Endothelial cell of umbilical vein (primary cell): ENCODE measurements around the gene RPL10A. TPM values are rescaled to one million over a fixed set of nuclear protein-coding genes. Genes with fewer than 3 reads are reported as not detected.

ENCODE experiments used
- BruUV-seq: library from RNA; stranded (reverse); fragments of 400-500 nt; replicated peaks from 2 replicates; lab custom pipeline; 2021; lab: Mats Ljungman, UMichigan
- CTCF ChIA-PET: fragments of 300-600, 350-600 bp; sonication (Branson Sonifier 250); formaldehyde crosslinking; loops from one replicate; lab custom pipeline; 2021; ENCODE audit warnings: antibody characterized with exemption, inconsistent platforms; lab: Charles Lee
- POLR2A ChIA-PET: fragments of 300-600, 350-600 bp; sonication (Branson Sonifier 250); formaldehyde crosslinking; loops from one replicate; lab custom pipeline; 2021; ENCODE audit warnings: antibody characterized with exemption, inconsistent platforms; lab: Charles Lee
- DNase-seq: peaks from one replicate; pipeline ENCODE4 v3.0.0-alpha.2; 2011; ENCODE audit warnings: low read depth, low spot score
- FAIRE-seq: peaks from 2 replicates; lab custom pipeline; 2011; peaks lifted over from hg19 to GRCh38; lab: Jason Lieb, UNC
- H2AFZ ChIP-seq: 2 replicates; pipeline ENCODE4 v1.6.0; 2012; ENCODE audit warnings: low read depth, low read length, control low read depth, inconsistent platforms
- H3K27ac ChIP-seq: 2 replicates; pipeline ENCODE4 v1.5.1; 2011; ENCODE audit warnings: low read depth, mild to moderate bottlenecking, control low read depth, low read length, moderate library complexity; ENCODE audit not compliant: insufficient read depth
- H3K27me3 ChIP-seq, 2 experiments: 2 replicates each; pipeline versions ENCODE4 v1.6.0 to v1.6.1; 2011; ENCODE audit warnings: low read length in 2 of 2, mixed read lengths in 1 of 2; ENCODE audit not compliant: control insufficient read depth in 2 of 2, insufficient read depth in 2 of 2
- H3K36me3 ChIP-seq, 2 experiments: 2 replicates in 1 of 2; 3 replicates in 1 of 2; pipeline ENCODE4 v1.5.1; 2011; ENCODE audit warnings: low read length in 2 of 2, mild to moderate bottlenecking in 1 of 2, moderate library complexity in 1 of 2; ENCODE audit not compliant: control insufficient read depth in 2 of 2, insufficient read depth in 2 of 2; ENCODE audit errors: extremely low read depth in 1 of 2
- H3K4me1 ChIP-seq: 3 replicates; pipeline ENCODE4 v1.5.1; 2011; ENCODE audit warnings: mild to moderate bottlenecking, low read length; ENCODE audit not compliant: control insufficient read depth, insufficient read depth; ENCODE audit errors: extremely low read depth
- H3K4me2 ChIP-seq: 2 replicates; pipeline ENCODE4 v1.6.1; 2011; ENCODE audit warnings: low read length, control low read depth, mixed read lengths; ENCODE audit not compliant: insufficient read depth
- H3K4me3 ChIP-seq, 3 experiments: fragments of 200-600 bp in 1 of 3; sonication (generic), shearing (Covaris generic) in 1 of 3; replicated peaks in 1 of 3; 2 replicates each; pipeline ENCODE4 v1.5.1; 2011 to 2016; ENCODE audit warnings: control low read depth in 3 of 3, low read length in 3 of 3, mild to moderate bottlenecking in 2 of 3, inconsistent platforms in 1 of 3, low read depth in 1 of 3, moderate library complexity in 1 of 3; ENCODE audit not compliant: insufficient read depth in 1 of 3
- H3K79me2 ChIP-seq: 2 replicates; pipeline ENCODE4 v1.6.0; 2012; ENCODE audit warnings: low read length, inconsistent platforms; ENCODE audit not compliant: control insufficient read depth, insufficient read depth
- H3K9ac ChIP-seq: replicated peaks from 2 replicates; pipeline ENCODE3; 2011; ENCODE audit warnings: low read length, control low read depth; ENCODE audit not compliant: insufficient read depth; ENCODE audit errors: extremely low read depth
- H3K9me1 ChIP-seq: replicated peaks from 3 replicates; pipeline ENCODE4 v1.6.0; 2011; ENCODE audit warnings: mild to moderate bottlenecking, low read length; ENCODE audit not compliant: control insufficient read depth, insufficient read depth; ENCODE audit errors: extremely low read depth
- H3K9me3 ChIP-seq: replicated peaks from 2 replicates; pipeline ENCODE4 v1.5.1; 2012; ENCODE audit warnings: low read length, inconsistent platforms; ENCODE audit not compliant: control insufficient read depth, insufficient read depth
- H4K20me1 ChIP-seq: replicated peaks from 2 replicates; pipeline ENCODE3; 2011; ENCODE audit warnings: mild to moderate bottlenecking, low read length; ENCODE audit not compliant: control insufficient read depth, insufficient read depth; ENCODE audit errors: extremely low read depth
- CTCF ChIP-seq, 2 donors: IDR thresholded peaks; 1 replicate in 1 of 2; 2 replicates in 1 of 2; pipeline ENCODE4 v1.5.1; 2011; ENCODE audit warnings: low read length in 2 of 2, mild to moderate bottlenecking in 2 of 2, moderate library complexity in 2 of 2, control low read depth in 1 of 2, inconsistent platforms in 1 of 2, low read depth in 1 of 2; ENCODE audit not compliant: insufficient read depth in 1 of 2; ENCODE audit errors: extremely low read depth in 1 of 2
- EZH2 ChIP-seq: IDR thresholded peaks from 2 replicates; pipeline ENCODE4 v1.6.1; 2012; ENCODE audit warnings: borderline replicate concordance, low read depth, mild to moderate bottlenecking, moderate library complexity, low read length, inconsistent platforms; ENCODE audit not compliant: severe bottlenecking
- FOS ChIP-seq: IDR thresholded peaks from 2 replicates; pipeline ENCODE4 v1.6.1; 2011; ENCODE audit warnings: mild to moderate bottlenecking, low read length, moderate library complexity, borderline replicate concordance; ENCODE audit not compliant: insufficient read depth
- GATA2 ChIP-seq: IDR thresholded peaks from 2 replicates; pipeline ENCODE4 v1.7.0; 2011; ENCODE audit warnings: low read depth, mild to moderate bottlenecking, moderate library complexity, mixed read lengths, low read length; ENCODE audit not compliant: insufficient read length, insufficient read depth
- JUN ChIP-seq: IDR thresholded peaks from 2 replicates; pipeline ENCODE4 v1.6.1; 2011; ENCODE audit warnings: borderline replicate concordance, low read depth; ENCODE audit not compliant: insufficient read length, insufficient read depth
- MAX ChIP-seq: IDR thresholded peaks from 2 replicates; pipeline ENCODE4 v1.6.1; 2011; ENCODE audit not compliant: insufficient read depth, insufficient read length
- MYC ChIP-seq: IDR thresholded peaks from one replicate; pipeline ENCODE4 v1.6.1; 2011; ENCODE audit warnings: mild to moderate bottlenecking, low read depth, low read length
- POLR2A ChIP-seq: IDR thresholded peaks from 2 replicates; pipeline ENCODE4 v1.6.1; 2012; ENCODE audit warnings: low read depth, mild to moderate bottlenecking, control low read depth, low read length
- POLR2AphosphoS5 ChIP-seq: IDR thresholded peaks from 2 replicates; pipeline ENCODE4 v1.6.1; 2012; ENCODE audit warnings: low read depth, mild to moderate bottlenecking, control low read depth, low read length, moderate library complexity; ENCODE audit not compliant: insufficient read depth
- dilution Hi-C: fragments of 300-500 bp; cut with MboI; formaldehyde crosslinking; loops from one replicate; pipeline ENCODE4 v1.15.0; 2019; ENCODE audit warnings: low sequenced_read_pairs; ENCODE audit not compliant: extremely low pct_ligation_motif_present
- intact Hi-C: fragments of 100-400 bp; cut with micrococcal nuclease; formaldehyde crosslinking; loops from one replicate; pipeline ENCODE4 v1.10.0; 2022
- polyA plus RNA-seq, 4 experiments: library from polyadenylated mRNA; depleted of rRNA in 3 of 4; stranded (reverse) in 3 of 4; unstranded in 1 of 4; fragments of >200 nt; gene quantifications; 2 replicates each; pipeline versions ENCODE4 v1.2.1 to v1.2.3, GENCODE V29; 2011 to 2012; ENCODE audit warnings: missing spikeins in 1 of 4
- total RNA-seq: library from RNA; stranded (reverse); gene quantifications from 2 replicates; pipeline ENCODE4 v1.2.3, GENCODE V29; 2021

RPL10A gene
- total and polyA plus RNA-seq, 2 donors (not counting 3 experiments of a cell fraction or from before 2014, with no cell fraction given) = 1,339 to 1,956 TPM

- CTCF ChIA-PET = no interaction called here
- no peaks in the 10 kb centered on the region for H3K9me3 ChIP-seq
- no TSS peak for BruUV-seq
- intact Hi-C loops = no loop called here
- FAIRE-seq (no peak), DNase-seq (no peak)
- H3K36me3 ChIP-seq = no peaks in the 10 kb centered on the region
- POLR2A ChIA-PET = no interaction called here
- no peak overlapping the region for H3K9ac ChIP-seq
- H2AFZ ChIP-seq = no peak overlapping the region
- H3K27me3 ChIP-seq = no peaks in the 10 kb centered on the region
- no peak for TF ChIP-seq MYC
- no peak for TF ChIP-seq POLR2A
- no peak for TF ChIP-seq JUN
- no peak for TF ChIP-seq MAX
- no peak for TF ChIP-seq CTCF (IDR thresholded peaks at IDR 0.05; ENCODE audit: extremely low read depth in 1 of 2, insufficient read depth in 1 of 2, low read depth in 1 of 2, low read length in 2 of 2)
- TF ChIP-seq GATA2 = no peak
- TF ChIP-seq FOS = no peak
- no peak for TF ChIP-seq EZH2
- no peak for TF ChIP-seq POLR2AphosphoS5
- H3K27ac ChIP-seq = no peak overlapping the region
- no peak overlapping the region for H3K4me3 ChIP-seq
- H3K79me2 ChIP-seq = no peaks in the 10 kb centered on the region
- dilution Hi-C loops = no loop called here
- H3K4me2 ChIP-seq = no peak overlapping the region
- no peaks in the 10 kb centered on the region for H3K9me1 ChIP-seq
- no peaks in the 10 kb centered on the region for H4K20me1 ChIP-seq
- no peaks in the 10 kb centered on the region for H3K4me1 ChIP-seq
These were observed 16.8 kb downstream of the RPL10A start for GRCh38 chr6:35484921-35485392.
